Panc1 (cell line): ENCODE data around the gene AHNAK. TPM values are rescaled to one million over a fixed set of nuclear protein-coding genes. Genes with fewer than 3 reads are reported as not detected.

Experiments used
- ATAC-seq: fragments of 200-7000 bp; cut with Tn5 transposase; 2 replicates; pipeline ENCODE4 v1.9.1; 2020; ENCODE audit warnings: mild to moderate bottlenecking, moderate library complexity
- BruUV-seq: library from RNA; stranded (reverse); fragments of 400-500 nt; replicated peaks from 2 replicates; lab custom pipeline; 2021; lab: Mats Ljungman, UMichigan
- CTCF ChIA-PET: fragments of 300-600 bp; sonication (Branson Sonifier 250); formaldehyde crosslinking; loops from one replicate; lab custom pipeline; 2022; ENCODE audit warnings: antibody characterized with exemption; lab: Charles Lee
- POLR2A ChIA-PET: fragments of 300-600 bp; sonication (Branson Sonifier 250); formaldehyde crosslinking; loops from one replicate; lab custom pipeline; 2022; ENCODE audit warnings: antibody characterized with exemption; lab: Charles Lee
- DNase-seq: peaks from one replicate; pipeline ENCODE4 v3.0.0-alpha.2; 2010; ENCODE audit warnings: low read depth, low spot score
- H3K27ac ChIP-seq: 2 replicates; pipeline ENCODE4 v1.5.1; 2011; ENCODE audit warnings: mild to moderate bottlenecking, low read length, inconsistent platforms
- H3K27me3 ChIP-seq: fragments of 200-500 bp; sonication (Bioruptor generic); 2 replicates; pipeline ENCODE4 v1.6.0; 2014; ENCODE audit warnings: low read length, inconsistent platforms; ENCODE audit not compliant: control insufficient read depth, insufficient read depth
- H3K36me3 ChIP-seq: fragments of 200-500 bp; sonication (Bioruptor generic); 2 replicates; pipeline ENCODE4 v1.5.1; 2014; ENCODE audit warnings: inconsistent platforms, mild to moderate bottlenecking, low read length, moderate library complexity; ENCODE audit not compliant: control insufficient read depth, insufficient read depth
- H3K4me1 ChIP-seq: 2 replicates; pipeline ENCODE4 v1.5.1; 2011; ENCODE audit warnings: inconsistent platforms, mild to moderate bottlenecking, low read length, moderate library complexity; ENCODE audit not compliant: control insufficient read depth, insufficient read depth
- H3K4me3 ChIP-seq, 2 experiments: 2 replicates each; pipeline ENCODE4 v1.5.1; 2011 to 2012; ENCODE audit warnings: low read depth in 2 of 2, low read length in 2 of 2, mild to moderate bottlenecking in 2 of 2, inconsistent platforms in 1 of 2, moderate library complexity in 1 of 2
- H3K9me3 ChIP-seq: fragments of 200-500 bp; sonication (Bioruptor generic); 2 replicates; pipeline ENCODE4 v1.5.1; 2014; ENCODE audit warnings: low read depth, mild to moderate bottlenecking, inconsistent platforms, low read length, moderate library complexity; ENCODE audit not compliant: control insufficient read depth, insufficient read depth
- POLR2AphosphoS5 ChIP-seq: IDR thresholded peaks from 2 replicates; pipeline ENCODE4 v1.6.1; 2012; ENCODE audit warnings: mild to moderate bottlenecking, low read depth, low read length, moderate library complexity
- SIN3A ChIP-seq: IDR thresholded peaks from 2 replicates; pipeline ENCODE4 v1.6.1; 2012; ENCODE audit warnings: low read depth, mild to moderate bottlenecking, low read length, moderate library complexity, borderline replicate concordance; ENCODE audit not compliant: insufficient read depth
- TCF7L2 ChIP-seq: IDR thresholded peaks from 2 replicates; pipeline ENCODE4 v1.6.1; 2011; ENCODE audit warnings: mild to moderate bottlenecking, low read depth, low read length, inconsistent platforms
- in situ Hi-C: cut with HindIII; loops from 2 replicates; pipeline ENCODE4 v1.10.0; 2016; ENCODE audit warnings: low sequenced_read_pairs, low pct_unique_long_range_greater_than_20kb
- intact Hi-C: fragments of 100-400 bp; cut with micrococcal nuclease; formaldehyde crosslinking; loops from one replicate; pipeline ENCODE4 v1.10.0; 2022; ENCODE audit not compliant: unreplicated experiment
- total RNA-seq: library from RNA; stranded (reverse); gene quantifications from one replicate; pipeline ENCODE4 v1.2.1, GENCODE V29; 2021; ENCODE audit not compliant: unreplicated experiment
- TF ChIP-seq, protein P1 (sequence below), 2 experiments: IDR thresholded peaks; 2 replicates each; pipeline ENCODE4 v1.6.1; 2011 to 2012; ENCODE audit warnings: low read depth in 2 of 2, control low read depth in 1 of 2, low read length in 1 of 2, mild to moderate bottlenecking in 1 of 2, moderate library complexity in 1 of 2; ENCODE audit not compliant: insufficient read depth in 1 of 2
- TF ChIP-seq, protein P2 (sequence below): fragments of 450-650 bp; IDR thresholded peaks from 2 replicates; pipeline ENCODE4 v1.5.1; 2017; ENCODE audit warnings: mild to moderate bottlenecking

The AHNAK gene
- total RNA-seq, 1 experiment from 2014 or later, result 844 TPM

DNA sequence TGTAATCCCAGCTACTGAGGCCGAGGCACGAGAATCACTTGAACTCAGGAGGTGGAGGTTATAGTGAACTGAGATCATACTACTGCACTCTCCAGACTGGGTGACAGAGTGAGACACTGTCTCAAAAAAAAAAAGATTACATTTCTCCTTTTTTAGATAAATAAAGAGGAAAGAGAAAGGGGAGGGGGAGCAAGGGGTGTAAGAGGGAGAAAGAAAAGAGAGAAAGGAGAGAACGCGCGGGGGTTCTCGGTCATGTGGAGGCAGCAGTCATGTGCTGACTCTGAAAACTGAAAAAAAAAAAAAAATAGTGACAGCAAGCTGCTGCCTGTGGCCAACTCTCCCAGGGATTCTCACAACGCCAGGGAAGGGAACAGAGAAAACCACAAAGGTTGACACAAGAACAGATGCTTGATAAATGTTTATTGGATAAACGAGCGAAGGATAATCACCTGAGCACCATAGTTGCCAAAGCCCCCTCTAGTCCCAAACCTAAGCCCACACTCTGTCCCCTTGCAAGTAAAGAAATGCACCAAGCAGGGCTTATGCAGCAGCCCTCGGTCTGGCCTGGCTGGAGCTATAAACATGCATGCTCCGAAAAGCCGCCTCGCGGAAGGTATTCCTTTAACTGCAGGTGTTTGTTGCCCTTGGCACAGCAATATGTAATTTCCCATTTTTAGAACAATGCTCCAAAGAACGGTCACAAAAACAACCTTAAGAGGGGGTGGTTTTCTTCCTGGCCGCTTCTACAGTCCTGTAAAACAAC is 113.3 kb downstream of the AHNAK start:
- peak overlapping the region; percentile 98 for H3K27ac ChIP-seq
- no peaks in the 10 kb centered on the region for H3K27me3 ChIP-seq
- no TSS peak for BruUV-seq
- TF ChIP-seq SIN3A, result no peak
- TF ChIP-seq POLR2AphosphoS5, result peak; percentile 68; the same call in 1 of the 2 replicates
- TF ChIP-seq, protein P1, sequence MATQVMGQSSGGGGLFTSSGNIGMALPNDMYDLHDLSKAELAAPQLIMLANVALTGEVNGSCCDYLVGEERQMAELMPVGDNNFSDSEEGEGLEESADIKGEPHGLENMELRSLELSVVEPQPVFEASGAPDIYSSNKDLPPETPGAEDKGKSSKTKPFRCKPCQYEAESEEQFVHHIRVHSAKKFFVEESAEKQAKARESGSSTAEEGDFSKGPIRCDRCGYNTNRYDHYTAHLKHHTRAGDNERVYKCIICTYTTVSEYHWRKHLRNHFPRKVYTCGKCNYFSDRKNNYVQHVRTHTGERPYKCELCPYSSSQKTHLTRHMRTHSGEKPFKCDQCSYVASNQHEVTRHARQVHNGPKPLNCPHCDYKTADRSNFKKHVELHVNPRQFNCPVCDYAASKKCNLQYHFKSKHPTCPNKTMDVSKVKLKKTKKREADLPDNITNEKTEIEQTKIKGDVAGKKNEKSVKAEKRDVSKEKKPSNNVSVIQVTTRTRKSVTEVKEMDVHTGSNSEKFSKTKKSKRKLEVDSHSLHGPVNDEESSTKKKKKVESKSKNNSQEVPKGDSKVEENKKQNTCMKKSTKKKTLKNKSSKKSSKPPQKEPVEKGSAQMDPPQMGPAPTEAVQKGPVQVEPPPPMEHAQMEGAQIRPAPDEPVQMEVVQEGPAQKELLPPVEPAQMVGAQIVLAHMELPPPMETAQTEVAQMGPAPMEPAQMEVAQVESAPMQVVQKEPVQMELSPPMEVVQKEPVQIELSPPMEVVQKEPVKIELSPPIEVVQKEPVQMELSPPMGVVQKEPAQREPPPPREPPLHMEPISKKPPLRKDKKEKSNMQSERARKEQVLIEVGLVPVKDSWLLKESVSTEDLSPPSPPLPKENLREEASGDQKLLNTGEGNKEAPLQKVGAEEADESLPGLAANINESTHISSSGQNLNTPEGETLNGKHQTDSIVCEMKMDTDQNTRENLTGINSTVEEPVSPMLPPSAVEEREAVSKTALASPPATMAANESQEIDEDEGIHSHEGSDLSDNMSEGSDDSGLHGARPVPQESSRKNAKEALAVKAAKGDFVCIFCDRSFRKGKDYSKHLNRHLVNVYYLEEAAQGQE (IDR thresholded peaks at IDR 0.05; ENCODE audit: insufficient read depth in 1 of 2, low read depth in 2 of 2, low read length in 1 of 2), result 0 out of 4 replicates have a peak, but pooled peaks of 1 of the 2 experiments have one; percentile 14
- peak; percentile 98 for TF ChIP-seq TCF7L2
- TF ChIP-seq, protein P2, sequence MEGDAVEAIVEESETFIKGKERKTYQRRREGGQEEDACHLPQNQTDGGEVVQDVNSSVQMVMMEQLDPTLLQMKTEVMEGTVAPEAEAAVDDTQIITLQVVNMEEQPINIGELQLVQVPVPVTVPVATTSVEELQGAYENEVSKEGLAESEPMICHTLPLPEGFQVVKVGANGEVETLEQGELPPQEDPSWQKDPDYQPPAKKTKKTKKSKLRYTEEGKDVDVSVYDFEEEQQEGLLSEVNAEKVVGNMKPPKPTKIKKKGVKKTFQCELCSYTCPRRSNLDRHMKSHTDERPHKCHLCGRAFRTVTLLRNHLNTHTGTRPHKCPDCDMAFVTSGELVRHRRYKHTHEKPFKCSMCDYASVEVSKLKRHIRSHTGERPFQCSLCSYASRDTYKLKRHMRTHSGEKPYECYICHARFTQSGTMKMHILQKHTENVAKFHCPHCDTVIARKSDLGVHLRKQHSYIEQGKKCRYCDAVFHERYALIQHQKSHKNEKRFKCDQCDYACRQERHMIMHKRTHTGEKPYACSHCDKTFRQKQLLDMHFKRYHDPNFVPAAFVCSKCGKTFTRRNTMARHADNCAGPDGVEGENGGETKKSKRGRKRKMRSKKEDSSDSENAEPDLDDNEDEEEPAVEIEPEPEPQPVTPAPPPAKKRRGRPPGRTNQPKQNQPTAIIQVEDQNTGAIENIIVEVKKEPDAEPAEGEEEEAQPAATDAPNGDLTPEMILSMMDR, result no peak
- intact Hi-C loops, result no loop called here
- in situ Hi-C loops, result no loop called here
- peaks cover 56% of the 10 kb centered on the region for H3K4me1 ChIP-seq
- peak overlapping the region in 1 of 2 experiments; percentile 29; a peak in 3 of 4 replicates for H3K4me3 ChIP-seq
- no peaks in the 10 kb centered on the region for H3K36me3 ChIP-seq
- no peaks in the 10 kb centered on the region for H3K9me3 ChIP-seq
- CTCF ChIA-PET, result interaction anchor here (0.6 to 1.2 kb wide), 4 partner anchors 9 to 241 kb away, joined by 3 to 6 read pairs (median 4); no protein-coding TSS in a partner anchor
- ATAC-seq (peak; percentile 82), DNase-seq (no peak)
- POLR2A ChIA-PET, result interaction anchor here (0.6 kb wide), 2 partner anchors 50 to 129 kb away, joined by 3 to 4 read pairs; no protein-coding TSS in a partner anchor

DNA sequence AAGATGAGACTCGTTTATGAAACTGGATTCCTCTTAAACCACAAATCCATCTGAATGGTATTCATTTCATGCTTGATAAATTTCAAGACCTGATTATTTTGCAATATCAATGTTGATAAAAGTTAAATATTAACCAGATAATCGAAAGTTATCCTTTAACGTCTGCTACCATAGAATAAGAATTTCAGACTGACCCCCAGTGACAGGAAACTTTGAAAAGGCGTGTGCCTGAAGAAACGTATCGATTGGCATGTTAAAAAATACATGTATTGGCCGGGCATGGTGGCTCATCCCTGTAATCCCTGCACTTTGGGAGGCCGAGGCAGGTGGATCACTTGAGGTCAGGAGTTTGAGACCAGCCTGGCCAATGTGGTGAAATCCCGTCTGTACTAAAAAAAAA is 113.9 kb downstream of the AHNAK start:
- intact Hi-C loops, result no loop called here
- CTCF ChIA-PET, result interaction anchor here (1.2 kb wide), 1 partner anchor 38 kb away, joined by 3 read pairs; no protein-coding TSS in a partner anchor
- H3K27ac ChIP-seq, result peak overlapping the region; percentile 98
- ATAC-seq (no peak), DNase-seq (no peak)
- H3K9me3 ChIP-seq, result no peaks in the 10 kb centered on the region
- no peak overlapping the region for H3K4me3 ChIP-seq
- POLR2A ChIA-PET, result interaction anchor here (0.7 kb wide), 1 partner anchor 1219 kb away, joined by 3 read pairs; no protein-coding TSS in a partner anchor
- H3K4me1 ChIP-seq, result peaks cover 60% of the 10 kb centered on the region
- H3K27me3 ChIP-seq, result no peaks in the 10 kb centered on the region
- TF ChIP-seq, protein P2, result no peak
- TF ChIP-seq, protein P1 (IDR thresholded peaks at IDR 0.05; ENCODE audit: insufficient read depth in 1 of 2, low read depth in 2 of 2, low read length in 1 of 2), result no peak
- no peak for TF ChIP-seq TCF7L2
- no peak for TF ChIP-seq POLR2AphosphoS5
- TF ChIP-seq SIN3A, result no peak
- BruUV-seq, result no TSS peak
- in situ Hi-C loops, result no loop called here
- no peaks in the 10 kb centered on the region for H3K36me3 ChIP-seq
